ENCODE results near the gene JADE2.

JADE2 gene

DNA sequence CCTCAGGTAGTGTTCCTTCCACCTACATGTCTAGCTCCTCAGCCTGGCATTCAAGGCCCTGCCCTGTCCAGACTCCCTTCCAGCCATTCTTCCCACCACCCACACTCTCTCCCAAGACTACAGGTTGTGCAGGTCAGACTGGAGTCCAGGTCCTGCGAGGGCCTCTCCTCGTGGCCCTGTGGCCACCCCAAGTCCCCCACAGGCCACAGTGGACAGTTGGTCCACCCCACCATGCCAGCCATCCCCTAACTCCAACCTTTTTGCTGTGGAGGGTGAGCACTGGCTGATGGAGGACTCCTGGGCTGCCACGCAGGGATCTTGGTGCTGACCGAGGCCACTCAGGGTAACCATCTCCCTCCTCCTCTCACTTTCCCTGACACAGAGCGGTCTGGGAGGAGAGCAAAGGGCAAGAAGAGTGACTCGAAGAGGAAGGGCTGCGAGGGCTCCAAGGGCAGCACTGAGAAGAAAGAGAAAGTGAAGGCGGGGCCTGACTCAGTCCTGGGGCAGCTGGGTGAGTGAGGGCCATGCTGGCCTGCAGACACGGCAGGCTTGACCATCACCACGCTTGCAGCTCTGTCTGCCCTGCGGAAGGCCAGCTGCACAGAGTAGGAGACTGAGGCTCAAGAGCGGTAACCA, 51.0 kb downstream of the JADE2 start:
- Histone ChIP-seq H3K23ac (ENCODE audit: low read length) (no peak overlapping the region), H3K27ac (ENCODE audit: low read depth, low read length) (no peak overlapping the region), H3K4me2 (ENCODE audit: low read length) (no peak overlapping the region), H3K4me3 (ENCODE audit: low read length) (no peak overlapping the region), H4K8ac (ENCODE audit: low read depth, low read length) (no peak overlapping the region), H3K18ac (ENCODE audit: low read length) (no peak overlapping the region), H3K36me3 (ENCODE audit: control insufficient read depth, insufficient read depth, low read length) (peaks cover 12% of the 10 kb centered on the region), H2BK5ac (ENCODE audit: low read length) (no peak overlapping the region), H2BK15ac (replicated peaks; ENCODE audit: low read depth) (no peak overlapping the region), H2BK120ac (ENCODE audit: low read depth, low read length) (no peak overlapping the region), H3K4me1 (ENCODE audit: control insufficient read depth, low read depth, low read length) (no peaks in the 10 kb centered on the region), H3K79me1 (ENCODE audit: low read length) (peaks cover 2% of the 10 kb centered on the region), H3K9ac (ENCODE audit: low read length) (no peak overlapping the region), H3K56ac (ENCODE audit: low read length) (no peak overlapping the region), H3K79me2 (ENCODE audit: control insufficient read depth, insufficient read depth, low read length) (no peaks in the 10 kb centered on the region), H3K27me3 (ENCODE audit: insufficient read depth, low read length, poor library complexity) (no peaks in the 10 kb centered on the region), H3K4ac (ENCODE audit: low read depth, low read length) (no peak overlapping the region), H2AK5ac (ENCODE audit: low read length) (no peak overlapping the region), H4K5ac (ENCODE audit: low read length) (no peak overlapping the region)
- DNase-seq = no peak
- WGBS (ENCODE audit: extremely low coverage, insufficient coverage, low lambda C conversion rate) = no CpG with 5 or more reads among the region's 12 CpGs

DNA sequence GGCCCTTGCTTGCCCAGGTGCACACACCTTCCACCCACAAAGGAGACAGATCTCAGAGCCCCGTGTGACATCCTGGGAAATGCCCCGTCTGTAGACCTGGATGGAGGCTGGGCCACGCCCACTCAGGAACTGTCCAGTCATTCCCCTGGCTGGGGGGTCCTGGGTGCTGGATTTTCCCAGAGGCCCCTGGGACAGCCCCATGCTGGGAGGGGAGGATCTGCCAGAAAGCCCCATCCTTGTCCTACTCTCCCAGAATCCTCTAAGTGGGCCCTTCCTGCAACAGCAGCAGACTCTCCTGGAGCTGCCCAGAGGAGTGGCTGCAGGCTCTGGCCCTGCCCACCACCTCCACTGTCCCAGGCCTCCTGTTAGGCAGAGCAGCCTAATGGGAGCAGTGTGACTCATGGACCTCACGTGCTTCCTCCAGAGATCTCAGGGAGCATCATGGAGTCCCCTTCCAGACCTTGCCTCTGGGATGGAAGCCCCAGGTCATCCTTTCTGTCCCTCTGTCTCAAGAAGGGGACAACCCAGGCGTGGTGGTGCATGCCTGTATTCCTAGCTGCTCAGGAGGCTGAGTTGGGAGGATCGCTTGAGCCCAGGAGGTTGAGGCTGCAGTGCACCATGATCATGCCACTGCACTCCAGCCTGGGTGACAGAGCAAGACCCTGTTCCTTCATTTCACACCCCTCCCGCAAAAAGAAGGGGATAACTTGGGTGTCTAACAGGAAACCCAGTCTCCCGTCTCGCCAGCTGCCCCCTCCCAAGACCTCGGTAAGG, 51.7 kb downstream of the JADE2 start:
- Histone ChIP-seq H3K27ac (ENCODE audit: low read depth, low read length) (no peak overlapping the region), H3K4me2 (ENCODE audit: low read length) (no peak overlapping the region), H3K36me3 (ENCODE audit: control insufficient read depth, insufficient read depth, low read length) (peaks cover 12% of the 10 kb centered on the region), H4K8ac (ENCODE audit: low read depth, low read length) (no peak overlapping the region), H2BK5ac (ENCODE audit: low read length) (no peak overlapping the region), H2BK15ac (replicated peaks; ENCODE audit: low read depth) (no peak overlapping the region), H3K9ac (ENCODE audit: low read length) (no peak overlapping the region), H3K79me2 (ENCODE audit: control insufficient read depth, insufficient read depth, low read length) (no peaks in the 10 kb centered on the region), H4K5ac (ENCODE audit: low read length) (no peak overlapping the region), H3K27me3 (ENCODE audit: insufficient read depth, low read length, poor library complexity) (no peaks in the 10 kb centered on the region), H3K4ac (ENCODE audit: low read depth, low read length) (no peak overlapping the region), H2AK5ac (ENCODE audit: low read length) (no peak overlapping the region), H3K18ac (ENCODE audit: low read length) (no peak overlapping the region), H3K4me3 (ENCODE audit: low read length) (no peak overlapping the region), H3K56ac (ENCODE audit: low read length) (no peak overlapping the region), H3K4me1 (ENCODE audit: control insufficient read depth, low read depth, low read length) (no peaks in the 10 kb centered on the region), H2BK120ac (ENCODE audit: low read depth, low read length) (no peak overlapping the region), H3K23ac (ENCODE audit: low read length) (no peak overlapping the region), H3K79me1 (ENCODE audit: low read length) (peaks cover 2% of the 10 kb centered on the region)
- peak; percentile 60 for DNase-seq
- WGBS (ENCODE audit: extremely low coverage, insufficient coverage, low lambda C conversion rate) = no CpG with 5 or more reads among the region's 10 CpGs

DNA sequence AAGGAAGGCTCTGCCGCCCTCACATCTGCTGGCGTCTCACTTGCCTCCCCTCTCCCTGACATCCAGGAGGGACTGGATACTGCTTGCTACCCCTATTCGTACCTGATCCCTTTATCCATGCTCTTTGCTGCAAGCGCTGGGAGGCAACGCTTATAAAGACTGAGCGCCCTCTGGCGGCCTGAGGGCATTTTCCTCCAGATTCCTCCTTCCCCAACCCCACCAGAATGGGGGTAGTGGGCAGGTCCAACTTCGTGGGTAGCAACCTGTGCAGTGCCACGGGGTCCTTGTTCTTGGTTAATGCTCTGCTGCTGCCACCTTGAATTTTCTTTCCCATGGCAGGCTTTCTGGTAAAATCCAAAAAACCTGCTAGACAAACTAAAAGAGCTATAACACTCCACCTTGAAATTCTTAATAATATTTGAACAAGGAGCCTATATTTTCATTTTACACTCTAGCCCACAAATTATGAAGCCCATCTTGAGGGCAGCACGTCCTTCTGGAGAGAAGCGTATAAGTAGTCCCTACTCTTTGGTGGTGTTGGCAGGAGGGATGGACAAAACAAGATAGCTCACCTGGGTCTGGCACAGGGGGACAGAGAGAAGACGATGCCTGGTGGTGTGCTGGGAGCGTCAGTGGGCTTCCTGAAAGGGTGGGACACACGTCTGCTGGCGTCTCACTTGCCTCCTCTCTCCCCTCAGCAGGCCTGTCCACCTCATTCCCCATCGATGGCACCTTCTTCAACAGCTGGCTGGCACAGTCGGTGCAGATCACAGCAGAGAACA, 52.5 kb downstream of the JADE2 start:
- Histone ChIP-seq H3K36me3 (ENCODE audit: control insufficient read depth, insufficient read depth, low read length) (peaks cover 10% of the 10 kb centered on the region), H4K5ac (ENCODE audit: low read length) (no peak overlapping the region), H2BK120ac (ENCODE audit: low read depth, low read length) (no peak overlapping the region), H2BK5ac (ENCODE audit: low read length) (no peak overlapping the region), H4K8ac (ENCODE audit: low read depth, low read length) (no peak overlapping the region), H3K27ac (ENCODE audit: low read depth, low read length) (no peak overlapping the region), H3K4me3 (ENCODE audit: low read length) (no peak overlapping the region), H3K79me2 (ENCODE audit: control insufficient read depth, insufficient read depth, low read length) (no peaks in the 10 kb centered on the region), H2BK15ac (replicated peaks; ENCODE audit: low read depth) (no peak overlapping the region), H3K4ac (ENCODE audit: low read depth, low read length) (no peak overlapping the region), H3K9ac (ENCODE audit: low read length) (no peak overlapping the region), H3K27me3 (ENCODE audit: insufficient read depth, low read length, poor library complexity) (no peaks in the 10 kb centered on the region), H2AK5ac (ENCODE audit: low read length) (no peak overlapping the region), H3K79me1 (ENCODE audit: low read length) (peaks cover 2% of the 10 kb centered on the region), H3K4me2 (ENCODE audit: low read length) (no peak overlapping the region), H3K56ac (ENCODE audit: low read length) (no peak overlapping the region), H3K4me1 (ENCODE audit: control insufficient read depth, low read depth, low read length) (no peaks in the 10 kb centered on the region), H3K18ac (ENCODE audit: low read length) (no peak overlapping the region), H3K23ac (ENCODE audit: low read length) (no peak overlapping the region)
- DNase-seq = peak; percentile 88
- whole genome bisulfite sequencing (ENCODE audit: extremely low coverage, insufficient coverage, low lambda C conversion rate) = no CpG with 5 or more reads among the region's 17 CpGs

DNA sequence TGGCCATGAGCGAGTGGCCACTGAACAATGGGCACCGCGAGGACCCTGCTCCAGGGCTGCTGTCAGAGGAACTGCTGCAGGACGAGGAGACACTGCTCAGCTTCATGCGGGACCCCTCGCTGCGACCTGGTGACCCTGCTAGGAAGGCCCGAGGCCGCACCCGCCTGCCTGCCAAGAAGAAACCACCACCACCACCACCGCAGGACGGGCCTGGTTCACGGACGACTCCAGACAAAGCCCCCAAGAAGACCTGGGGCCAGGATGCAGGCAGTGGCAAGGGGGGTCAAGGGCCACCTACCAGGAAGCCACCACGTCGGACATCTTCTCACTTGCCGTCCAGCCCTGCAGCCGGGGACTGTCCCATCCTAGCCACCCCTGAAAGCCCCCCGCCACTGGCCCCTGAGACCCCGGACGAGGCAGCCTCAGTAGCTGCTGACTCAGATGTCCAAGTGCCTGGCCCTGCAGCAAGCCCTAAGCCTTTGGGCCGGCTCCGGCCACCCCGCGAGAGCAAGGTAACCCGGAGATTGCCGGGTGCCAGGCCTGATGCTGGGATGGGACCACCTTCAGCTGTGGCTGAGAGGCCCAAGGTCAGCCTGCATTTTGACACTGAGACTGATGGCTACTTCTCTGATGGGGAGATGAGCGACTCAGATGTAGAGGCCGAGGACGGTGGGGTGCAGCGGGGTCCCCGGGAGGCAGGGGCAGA, 53.3 kb downstream of the JADE2 start:
- Histone ChIP-seq H3K18ac (ENCODE audit: low read length) (no peak overlapping the region), H3K79me1 (ENCODE audit: low read length) (peaks cover 2% of the 10 kb centered on the region), H3K4me3 (ENCODE audit: low read length) (no peak overlapping the region), H4K5ac (ENCODE audit: low read length) (no peak overlapping the region), H3K79me2 (ENCODE audit: control insufficient read depth, insufficient read depth, low read length) (no peaks in the 10 kb centered on the region), H2AK5ac (ENCODE audit: low read length) (no peak overlapping the region), H3K4me1 (ENCODE audit: control insufficient read depth, low read depth, low read length) (no peaks in the 10 kb centered on the region), H3K27me3 (ENCODE audit: insufficient read depth, low read length, poor library complexity) (no peaks in the 10 kb centered on the region), H2BK120ac (ENCODE audit: low read depth, low read length) (no peak overlapping the region), H2BK5ac (ENCODE audit: low read length) (no peak overlapping the region), H3K27ac (ENCODE audit: low read depth, low read length) (no peak overlapping the region), H3K4ac (ENCODE audit: low read depth, low read length) (no peak overlapping the region), H4K8ac (ENCODE audit: low read depth, low read length) (no peak overlapping the region), H3K4me2 (ENCODE audit: low read length) (no peak overlapping the region), H2BK15ac (replicated peaks; ENCODE audit: low read depth) (no peak overlapping the region), H3K9ac (ENCODE audit: low read length) (no peak overlapping the region), H3K23ac (ENCODE audit: low read length) (no peak overlapping the region), H3K56ac (ENCODE audit: low read length) (no peak overlapping the region), H3K36me3 (ENCODE audit: control insufficient read depth, insufficient read depth, low read length) (peaks cover 10% of the 10 kb centered on the region)
- DNase-seq = no peak
- no CpG with 5 or more reads among the region's 32 CpGs for WGBS (ENCODE audit: extremely low coverage, insufficient coverage, low lambda C conversion rate)

DNA sequence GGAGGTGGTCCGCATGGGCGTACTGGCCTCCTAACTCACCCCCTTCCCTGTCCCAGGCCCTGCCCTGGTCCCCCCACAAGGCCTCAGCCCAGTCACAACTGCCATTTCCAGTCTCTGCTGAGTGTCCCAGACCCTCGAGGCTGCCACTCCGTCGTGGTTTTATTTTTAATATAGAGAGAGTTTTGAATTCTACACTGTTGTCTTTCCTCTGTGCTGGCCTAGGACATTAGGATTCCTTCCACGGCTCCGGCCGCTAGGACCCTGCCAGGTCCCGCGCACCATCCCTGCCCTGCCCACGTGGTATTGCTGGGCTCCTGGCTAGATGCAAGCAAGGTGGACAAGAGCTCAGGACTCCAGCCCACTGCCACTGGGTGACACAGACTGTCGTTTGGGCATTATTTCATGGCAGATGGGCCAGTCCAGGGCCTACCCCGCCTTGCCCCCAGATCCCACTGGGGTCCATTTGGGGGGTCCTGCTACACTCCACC, 53.9 kb downstream of the JADE2 start:
- no peak overlapping the region for H2BK15ac ChIP-seq (replicated peaks; ENCODE audit: low read depth)
- H4K8ac ChIP-seq (ENCODE audit: low read depth, low read length) = no peak overlapping the region
- no peaks in the 10 kb centered on the region for H3K4me1 ChIP-seq (ENCODE audit: control insufficient read depth, low read depth, low read length)
- no peak overlapping the region for H3K56ac ChIP-seq (ENCODE audit: low read length)
- H4K5ac ChIP-seq (ENCODE audit: low read length) = no peak overlapping the region
- H2BK5ac ChIP-seq (ENCODE audit: low read length) = no peak overlapping the region
- no peak for DNase-seq
- H3K4ac ChIP-seq (ENCODE audit: low read depth, low read length) = no peak overlapping the region
- H3K23ac ChIP-seq (ENCODE audit: low read length) = no peak overlapping the region
- H3K36me3 ChIP-seq (ENCODE audit: control insufficient read depth, insufficient read depth, low read length) = peaks cover 8% of the 10 kb centered on the region
- no peak overlapping the region for H3K4me2 ChIP-seq (ENCODE audit: low read length)
- no peak overlapping the region for H2BK120ac ChIP-seq (ENCODE audit: low read depth, low read length)
- H3K27ac ChIP-seq (ENCODE audit: low read depth, low read length) = no peak overlapping the region
- H3K4me3 ChIP-seq (ENCODE audit: low read length) = no peak overlapping the region
- no peak overlapping the region for H3K18ac ChIP-seq (ENCODE audit: low read length)
- H3K79me1 ChIP-seq (ENCODE audit: low read length) = peaks cover 2% of the 10 kb centered on the region
- WGBS (ENCODE audit: extremely low coverage, insufficient coverage, low lambda C conversion rate) = no CpG with 5 or more reads among the region's 13 CpGs
- H3K9ac ChIP-seq (ENCODE audit: low read length) = no peak overlapping the region
- no peaks in the 10 kb centered on the region for H3K27me3 ChIP-seq (ENCODE audit: insufficient read depth, low read length, poor library complexity)
- no peaks in the 10 kb centered on the region for H3K79me2 ChIP-seq (ENCODE audit: control insufficient read depth, insufficient read depth, low read length)
- H2AK5ac ChIP-seq (ENCODE audit: low read length) = no peak overlapping the region
